Activated CD8-positive, alpha-beta memory T cell treated with anti-CD3 and anti-CD28 coated beads, Interleukin-2, amount 50 U/mL, for 24 hours (primary cell): ENCODE data around the gene ZNF837.
"Not testable (repeated sequence)": the region's sequence is repeated elsewhere in the genome, so short reads cannot be mapped to it uniquely, and the experiment has no call there.

Source experiments
- DNase-seq: peaks from one replicate; pipeline ENCODE4 v3.0.0-alpha.2; 2020; ENCODE audit errors: extremely low read depth

ZNF837 gene

GRCh38 chr19:58380662-58381459 lies at the start of gene ZNF837:
Gene ZNF837, minus strand, starts transcription at chr19:58381030. Its CDS starts 11,698 bp downstream, at chr19:58369332.
- peak; percentile 97 for DNase-seq

DNA sequence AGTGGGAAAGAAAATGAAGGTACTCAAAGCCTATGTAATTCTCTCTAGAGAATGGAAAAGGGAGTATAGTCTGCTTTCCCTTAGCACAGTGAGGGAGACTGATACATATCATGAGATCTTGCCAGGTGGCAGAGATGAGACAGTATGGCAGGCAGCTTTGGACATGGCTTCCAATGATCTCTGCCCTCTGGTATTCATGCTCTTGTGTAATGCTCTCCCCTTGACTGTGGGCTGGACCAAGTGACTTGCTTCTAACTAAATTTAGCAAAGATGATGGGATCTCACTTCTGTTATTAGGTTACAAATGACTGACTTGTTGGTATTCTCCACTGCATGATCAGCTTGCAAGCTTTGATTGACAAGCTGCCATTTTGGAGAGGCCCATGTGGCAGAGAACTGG lies 48.9 kb upstream of the ZNF837 start:
- no peak for DNase-seq

DNA sequence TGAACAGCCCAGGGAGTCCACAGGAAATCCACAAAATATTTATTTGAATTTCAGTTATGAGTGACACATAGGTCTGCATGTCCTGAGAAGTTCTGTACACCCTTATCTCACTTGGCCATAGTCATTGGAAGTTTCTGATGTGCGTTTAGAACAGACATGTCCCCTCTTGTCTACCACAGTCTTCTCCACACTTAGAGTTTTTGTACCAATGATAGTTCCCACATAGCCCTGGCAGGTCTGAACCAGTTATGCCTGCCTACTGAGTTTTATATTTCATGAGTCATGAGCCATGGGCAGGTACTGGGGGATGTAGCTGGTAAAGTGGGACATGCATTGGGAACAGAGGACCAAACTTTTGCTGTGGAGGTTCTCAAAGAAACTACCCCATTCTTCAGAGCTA lies 47.8 kb upstream of the ZNF837 start:
- no peak for DNase-seq

DNA sequence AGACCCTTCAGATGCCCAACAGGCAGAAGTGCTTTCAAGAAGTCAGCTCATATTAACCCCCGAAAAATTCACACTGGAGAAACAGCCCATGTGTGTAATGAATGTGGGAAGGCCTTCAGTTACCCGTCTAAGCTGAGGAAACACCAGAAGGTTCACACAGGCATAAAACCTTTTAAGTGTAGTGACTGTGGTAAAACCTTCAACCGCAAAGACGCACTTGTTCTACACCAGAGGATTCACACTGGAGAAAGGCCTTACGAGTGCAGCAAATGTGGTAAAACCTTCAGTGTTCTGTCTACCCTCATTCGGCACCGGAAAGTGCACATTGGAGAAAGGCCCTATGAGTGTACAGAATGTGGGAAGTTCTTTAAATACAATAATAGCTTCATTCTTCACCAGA lies 36.2 kb upstream of the ZNF837 start:
- DNase-seq, result no peak

DNA sequence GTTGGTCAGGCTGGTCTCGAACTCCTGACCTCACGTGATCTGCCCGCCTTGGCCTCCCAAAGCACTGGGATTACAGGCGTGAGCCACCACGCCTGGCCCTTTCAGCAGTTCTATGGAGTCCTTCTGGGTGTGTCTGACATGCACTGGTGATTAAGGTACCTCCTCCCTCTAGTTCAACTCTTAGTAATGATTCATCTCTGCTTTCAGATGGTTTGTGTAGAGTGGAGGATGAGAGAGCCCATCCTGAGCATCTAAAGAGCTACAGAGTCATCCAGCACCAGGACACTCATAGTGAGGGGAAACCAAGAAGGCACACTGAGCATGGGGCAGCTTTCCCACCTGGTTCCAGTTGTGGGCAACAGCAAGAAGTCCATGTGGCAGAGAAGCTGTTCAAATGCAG lies 35.8 kb upstream of the ZNF837 start:
- DNase-seq, result no peak

- DNase-seq, result no peak
Measured at GRCh38 chr19:58409010-58409790, 28.4 kb upstream of the ZNF837 start.

DNA sequence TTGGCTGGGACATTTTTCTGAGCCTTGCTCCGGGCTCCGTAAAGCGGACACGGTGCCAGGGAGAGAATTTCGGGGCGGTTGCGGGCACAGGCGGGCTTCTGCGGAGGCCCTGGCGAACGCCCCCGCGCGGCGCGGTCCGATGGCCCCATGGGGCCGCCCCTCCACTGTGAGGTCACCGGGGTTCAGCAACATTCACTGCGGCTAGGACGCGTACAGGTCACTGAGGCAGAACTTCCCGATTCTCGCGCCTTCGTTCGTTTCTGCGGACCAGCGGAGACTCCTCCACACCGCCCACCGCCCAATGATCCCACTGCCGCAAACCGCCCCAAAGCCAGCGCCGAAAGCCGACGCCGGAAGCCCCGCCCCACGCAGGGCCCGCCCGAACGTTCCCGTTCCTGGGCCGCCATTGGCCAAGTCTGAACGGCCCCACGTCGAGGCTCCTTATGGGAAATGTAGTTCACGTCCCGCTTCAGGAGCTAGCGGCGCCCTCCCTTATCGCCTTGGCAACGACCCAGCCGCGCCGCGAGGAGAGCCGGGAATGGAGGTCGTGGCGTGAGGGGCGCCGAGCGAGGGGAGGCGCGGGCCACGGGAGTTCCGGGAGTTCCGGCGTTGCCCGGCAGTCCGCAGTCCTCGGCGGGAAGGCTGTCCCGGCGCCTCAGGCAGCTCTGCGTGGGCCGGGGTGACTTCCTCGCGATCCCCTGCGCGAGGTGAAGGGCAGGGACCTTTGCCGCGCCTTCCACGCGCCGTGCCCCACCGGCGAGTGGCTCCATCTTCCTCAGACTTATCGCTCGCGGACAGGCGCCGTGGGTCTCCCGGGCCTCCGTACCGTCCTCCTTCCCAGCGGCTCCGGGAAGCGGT lies 27.6 kb upstream of the ZNF837 start, which contains the start of gene ZNF584:
Gene ZNF584 (plus strand): TSS at position 498 of the 858 bp plus-strand sequence. CDS start 499 bp downstream, outside the sequence.
- peak; percentile 86 for DNase-seq

- DNase-seq, result no peak
Measured at GRCh38 chr19:58407658-58408151, 26.9 kb upstream of the ZNF837 start.

DNA sequence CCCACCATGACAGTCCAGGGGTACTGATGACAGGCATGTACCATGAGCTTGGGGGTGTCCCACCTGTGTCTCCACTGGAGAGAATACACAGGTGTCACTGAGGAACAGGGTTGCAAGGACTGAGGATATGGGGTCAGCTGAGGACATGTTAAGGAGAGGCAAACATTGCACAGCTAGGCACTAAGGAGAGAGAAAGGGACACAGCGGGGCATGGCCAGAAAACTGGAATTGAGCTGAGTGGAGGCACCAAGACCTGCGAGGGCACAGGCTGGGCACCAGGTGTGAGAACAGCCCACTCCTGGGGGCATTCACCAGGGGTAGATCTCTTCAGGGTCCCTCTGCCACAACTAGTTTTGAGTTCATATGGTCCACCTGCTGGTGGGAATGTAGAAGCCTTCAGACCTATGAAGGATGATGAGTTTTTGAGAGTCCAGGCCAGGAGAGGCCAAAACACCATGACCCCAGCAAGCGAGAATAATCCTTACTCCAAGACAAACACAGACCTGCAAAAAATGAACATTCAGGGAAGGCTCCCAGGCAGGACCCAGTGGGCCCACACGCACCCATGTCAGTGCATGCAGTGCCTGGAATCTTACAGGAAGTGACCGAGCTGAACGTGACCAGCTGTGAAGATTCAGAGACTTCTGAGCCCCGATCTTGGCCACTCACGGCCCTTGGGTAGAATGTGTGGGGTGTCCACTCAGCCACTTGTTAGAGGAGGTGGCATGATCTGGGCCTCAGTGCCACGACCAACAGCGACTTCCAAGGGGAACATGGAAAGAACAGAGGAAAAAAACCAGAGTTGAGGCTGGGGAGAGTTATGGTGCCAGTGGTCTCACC lies 26.2 kb upstream of the ZNF837 start:
- no peak for DNase-seq

DNA sequence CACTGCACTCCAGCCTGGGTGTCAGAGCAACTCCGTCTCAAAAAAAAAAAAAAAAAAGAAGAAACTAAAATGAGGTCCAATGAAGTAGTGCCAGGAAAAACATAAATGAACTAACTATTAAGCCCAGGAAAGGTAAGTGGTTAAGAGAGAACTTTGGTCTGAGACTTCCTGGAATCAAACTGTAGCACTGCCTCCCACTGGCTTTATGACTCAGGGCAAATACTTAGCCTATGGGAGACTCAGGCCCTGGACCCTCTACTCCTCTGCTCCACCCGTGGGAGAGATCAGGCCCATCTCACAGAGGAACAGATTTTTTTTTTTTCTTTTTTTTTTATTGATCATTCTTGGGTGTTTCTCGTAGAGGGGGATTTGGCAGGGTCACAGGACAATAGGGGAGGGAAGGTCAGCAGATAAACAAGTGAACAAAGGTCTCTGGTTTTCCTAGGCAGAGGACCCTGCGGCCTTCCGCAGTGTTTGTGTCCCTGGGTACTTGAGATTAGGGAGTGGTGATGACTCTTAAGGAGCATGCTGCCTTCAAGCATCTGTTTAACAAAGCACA lies 23.2 kb upstream of the ZNF837 start:
- not testable (repeated sequence) for DNase-seq

- DNase-seq, result no peak
Measured at GRCh38 chr19:58401840-58402421, 21.1 kb upstream of the ZNF837 start.

DNA sequence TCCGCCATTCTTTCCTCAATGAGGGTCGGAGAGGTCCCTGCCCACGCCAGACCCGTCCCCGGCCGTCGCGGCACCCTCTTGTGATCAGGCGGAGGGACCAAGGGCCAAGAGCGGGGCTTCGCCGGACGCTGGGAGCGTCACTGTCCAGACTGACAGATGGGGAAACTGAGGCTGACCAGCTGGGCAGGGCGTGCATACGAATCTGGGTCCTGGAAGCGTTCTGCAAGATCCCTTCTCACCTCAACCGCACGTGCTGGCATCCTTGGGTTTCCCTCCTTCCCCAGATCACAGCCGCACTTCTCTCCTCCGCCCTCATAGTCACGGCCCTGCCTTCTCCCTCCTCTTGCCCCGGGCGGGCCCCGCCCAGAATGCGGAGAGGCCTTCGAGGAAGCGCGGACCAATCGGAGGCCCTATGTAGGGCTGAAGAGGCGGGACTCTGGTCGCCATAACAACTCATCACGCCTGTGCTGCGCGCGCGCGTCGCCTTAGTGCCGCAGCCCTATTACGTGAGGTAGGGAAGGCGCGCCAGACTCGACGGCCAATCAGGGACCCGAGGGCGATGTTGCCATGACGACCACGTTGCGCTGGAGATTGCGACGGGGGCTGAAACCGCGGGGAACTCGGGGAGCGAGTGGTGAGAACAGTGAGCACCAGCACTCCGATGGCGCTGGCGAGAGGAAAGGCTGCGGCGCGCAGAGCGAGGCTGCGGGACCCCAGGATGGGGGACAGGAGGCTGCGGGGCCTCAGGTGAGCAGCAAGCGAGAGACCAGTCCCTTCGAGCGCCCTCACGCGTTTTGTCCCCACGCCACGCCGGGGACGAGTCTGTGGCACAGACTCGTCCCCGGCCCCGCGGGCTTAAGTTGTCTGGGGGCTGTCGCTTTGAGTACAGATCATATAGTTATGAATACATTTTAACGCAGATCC lies 20.3 kb upstream of the ZNF837 start:
- DNase-seq, result peak; percentile 96

- DNase-seq, result no peak
Measured at GRCh38 chr19:58400316-58400915, 19.6 kb upstream of the ZNF837 start.

- no peak for DNase-seq
Measured at GRCh38 chr19:58399903-58400302, 19.1 kb upstream of the ZNF837 start.

DNA sequence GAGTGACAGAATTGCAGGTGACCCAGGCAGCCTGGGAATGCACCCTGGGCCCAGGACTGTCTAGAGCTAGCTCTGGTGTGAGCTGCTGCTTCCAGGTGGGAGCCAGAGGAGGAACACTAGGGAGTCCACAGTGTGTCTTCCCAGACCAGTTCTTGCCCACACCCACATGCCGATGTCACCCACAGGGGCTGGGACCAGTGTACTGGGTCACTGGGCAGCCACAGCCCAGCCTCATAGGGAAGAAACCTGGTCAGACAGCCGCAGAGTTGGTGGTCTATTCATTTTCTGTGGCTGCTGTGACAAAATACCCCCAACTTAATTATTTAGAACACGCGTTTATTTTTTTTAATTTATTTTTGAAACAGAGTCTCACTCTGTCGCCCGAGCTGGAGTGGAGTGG lies 17.7 kb upstream of the ZNF837 start:
- DNase-seq, result no peak

GRCh38 chr19:58398087-58398486 lies 17.3 kb upstream of the ZNF837 start:
- DNase-seq, result no peak

DNA sequence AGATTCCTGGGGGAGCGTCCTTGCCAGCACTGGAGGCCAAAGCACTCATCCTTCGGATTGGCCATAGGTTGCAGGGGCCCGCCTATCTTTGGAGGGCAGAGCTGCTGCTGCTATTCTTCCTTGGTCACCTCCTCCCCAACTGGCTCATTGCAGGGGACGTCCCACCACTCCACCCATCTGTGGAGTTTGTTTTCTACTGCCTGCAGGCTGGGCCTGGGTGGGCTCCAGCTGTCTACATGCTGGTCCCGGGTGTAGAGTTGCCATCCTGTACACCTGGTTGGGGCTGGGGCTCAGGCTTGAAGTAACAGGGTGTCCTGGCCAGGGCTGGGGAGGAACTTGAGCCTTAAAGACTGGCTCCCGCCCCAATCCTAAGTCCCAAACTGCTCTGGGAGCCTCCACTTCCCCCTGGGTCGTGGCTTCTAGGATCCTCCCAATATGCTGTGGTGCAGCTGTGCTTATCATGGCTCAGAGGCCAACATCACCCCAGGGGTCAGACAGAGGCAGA lies 16.8 kb upstream of the ZNF837 start:
- DNase-seq, result no peak
